Peyer's patch (tissue), 4 donors: ENCODE measurements around the gene SMARCB1. TPM values are rescaled to one million over a fixed set of nuclear protein-coding genes. Genes with fewer than 3 reads are reported as not detected.

Experiments
- DNase-seq, 3 donors: peaks; one replicate each; pipeline ENCODE4 v3.0.0-alpha.2; 2017 to 2019
- H3K27ac ChIP-seq, 4 donors: fragments of 200-600 bp; sonication (generic); one replicate each; pipeline ENCODE4 v1.5.1; 2016 to 2019
- H3K27me3 ChIP-seq, 2 donors: fragments of 200-600 bp; sonication (generic); one replicate each; pipeline ENCODE4 v1.5.1; 2019
- H3K36me3 ChIP-seq, 3 donors: fragments of 200-600 bp; sonication (generic); one replicate each; pipeline ENCODE4 v1.5.1; 2016 to 2019
- H3K4me1 ChIP-seq, 4 donors: fragments of 200-600 bp; sonication (generic); one replicate each; pipeline ENCODE4 v1.5.1; 2016 to 2019
- H3K4me3 ChIP-seq, 4 donors: fragments of 200-600 bp; sonication (generic); 1 replicate in 3 of 4; 2 replicates in 1 of 4; pipeline ENCODE4 v1.5.1; 2016 to 2019; ENCODE audit warnings: mild to moderate bottlenecking in 1 of 4
- H3K9me3 ChIP-seq, 4 donors: fragments of 200-600 bp; sonication (generic); one replicate each; pipeline ENCODE4 v1.5.1; 2016 to 2019; ENCODE audit warnings: mild to moderate bottlenecking in 1 of 4
- CTCF ChIP-seq, 6 experiments: fragments of 450-650 bp in 4 of 6; fragments of 200-600 bp in 2 of 6; sonication (generic) in 1 of 6; IDR thresholded peaks; one replicate each; pipeline ENCODE4 v1.5.1; 2017 to 2019; ENCODE audit warnings: antibody characterized with exemption in 6 of 6, mild to moderate bottlenecking in 3 of 6, moderate library complexity in 1 of 6
- POLR2A ChIP-seq, 2 donors: fragments of 450-650 bp; IDR thresholded peaks; one replicate each; pipeline ENCODE4 v1.5.1; 2017; ENCODE audit warnings: antibody characterized with exemption in 2 of 2, mild to moderate bottlenecking in 2 of 2, moderate library complexity in 2 of 2
- total RNA-seq, 4 donors: library from RNA; depleted of rRNA; stranded (reverse); fragments of >200 nt; gene quantifications; one replicate each; pipeline ENCODE4 v1.1.0, GENCODE V29; 2016

SMARCB1 gene
- total RNA-seq, 4 donors from 2014 or later: 45.7 to 94.9 (median 77.0) TPM

DNA sequence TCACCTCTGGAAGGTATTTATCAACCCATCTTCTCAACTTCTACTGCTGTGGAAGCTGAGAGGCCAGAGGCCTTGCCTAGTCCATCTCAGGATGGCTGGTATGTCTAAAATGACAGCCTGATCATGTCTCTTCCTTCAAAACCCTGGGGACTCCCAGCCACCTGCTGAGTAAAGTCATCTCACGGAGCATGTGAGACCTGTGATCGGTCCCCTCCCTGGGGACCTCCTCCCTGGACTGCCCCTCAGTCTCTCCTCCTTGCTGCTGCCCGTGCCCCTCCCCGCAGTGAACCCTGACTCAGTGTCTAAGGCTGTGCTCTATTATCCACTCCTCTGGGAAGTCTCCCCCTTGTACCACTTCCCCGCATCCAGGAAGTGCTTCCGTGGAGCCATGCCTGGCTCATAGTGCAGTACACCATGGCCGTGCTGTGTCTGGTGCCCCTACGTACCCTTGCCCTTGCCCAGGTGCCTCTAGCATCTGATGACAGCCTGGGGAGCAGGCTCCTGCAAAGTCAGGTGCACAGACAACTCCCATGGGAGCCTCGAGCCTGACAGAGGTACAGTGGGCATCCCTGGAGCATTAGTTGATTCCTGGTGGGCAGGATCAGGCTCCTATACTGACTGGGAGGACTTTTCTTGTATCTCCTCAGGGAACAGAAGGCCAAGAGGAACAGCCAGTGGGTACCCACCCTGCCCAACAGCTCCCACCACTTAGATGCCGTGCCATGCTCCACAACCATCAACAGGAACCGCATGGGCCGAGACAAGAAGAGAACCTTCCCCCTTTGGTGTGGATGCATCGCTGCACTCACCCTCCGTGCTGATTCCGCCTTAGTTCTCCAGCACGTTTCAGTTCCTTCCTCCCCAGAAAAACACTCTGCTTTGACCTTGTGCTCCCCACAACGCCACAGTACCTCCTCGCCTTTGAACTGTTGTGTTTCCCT lies 13.8 kb downstream of the SMARCB1 start:
- Histone ChIP-seq H3K4me1 (peaks cover 0 to 18% (median 7%) of the 10 kb centered on the region in 4 donors), H3K9me3 (no peaks in the 10 kb centered on the region), H3K27ac (peak overlapping the region in 2 of 4 donors; percentile 57 to 84), H3K36me3 (peaks cover 0 to 79% (median 2%) of the 10 kb centered on the region in 3 donors), H3K27me3 (no peaks in the 10 kb centered on the region), H3K4me3 (no peak overlapping the region)
- TF ChIP-seq CTCF (IDR thresholded peaks at IDR 0.05): no peak
- no peak for TF ChIP-seq POLR2A (IDR thresholded peaks at IDR 0.05)
- DNase-seq: peak; percentile 33 to 81 (median 79)

- Histone ChIP-seq H3K27ac (peak overlapping the region in 2 of 4 donors; percentile 30 to 84), H3K27me3 (no peaks in the 10 kb centered on the region), H3K4me3 (no peak overlapping the region), H3K4me1 (peaks cover 0 to 18% (median 9%) of the 10 kb centered on the region in 4 donors), H3K36me3 (peaks cover 0 to 79% (median 0%) of the 10 kb centered on the region in 3 donors), H3K9me3 (no peaks in the 10 kb centered on the region)
- peak in 2 of 3 donors; percentile 28 to 63 for DNase-seq
- TF ChIP-seq CTCF (IDR thresholded peaks at IDR 0.05) (no peak), POLR2A (IDR thresholded peaks at IDR 0.05) (no peak)
Measured at GRCh38 chr22:23801238-23801821, 14.6 kb downstream of the SMARCB1 start.

DNA sequence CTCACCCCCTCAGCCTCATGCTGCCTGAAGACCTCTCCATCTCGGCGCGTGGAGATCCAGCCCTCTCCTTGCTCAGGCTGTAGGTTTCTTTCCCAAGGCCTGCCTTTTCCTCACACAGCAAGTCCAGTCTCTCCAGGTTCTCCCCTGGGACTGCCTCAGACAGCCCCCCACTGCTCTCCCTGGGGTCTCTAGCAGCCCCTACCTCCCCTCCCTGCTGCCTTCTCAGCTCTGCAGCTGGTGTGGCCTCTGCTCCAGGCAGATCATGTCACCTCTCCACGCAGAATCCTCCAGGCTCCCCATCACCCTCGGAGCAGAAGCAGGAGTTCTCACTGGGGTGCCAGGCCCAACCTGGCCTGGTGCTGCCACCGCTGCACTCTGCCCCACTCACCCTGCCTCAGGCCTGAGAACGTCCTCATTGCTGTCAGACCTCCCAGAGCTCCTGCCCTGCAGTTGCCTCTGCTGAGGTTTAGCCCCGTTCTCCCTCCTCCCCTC lies 15.2 kb downstream of the SMARCB1 start:
- peaks cover 0 to 21% (median 9%) of the 10 kb centered on the region in 4 donors for H3K4me1 ChIP-seq
- peak in 1 of 3 donors; percentile 25 for DNase-seq
- H3K9me3 ChIP-seq: no peaks in the 10 kb centered on the region
- no peaks in the 10 kb centered on the region for H3K27me3 ChIP-seq
- TF ChIP-seq CTCF (IDR thresholded peaks at IDR 0.05) (no peak), POLR2A (IDR thresholded peaks at IDR 0.05) (no peak)
- peak overlapping the region in 2 of 4 donors; percentile 30 to 84 for H3K27ac ChIP-seq
- peaks cover 0 to 78% (median 0%) of the 10 kb centered on the region in 3 donors for H3K36me3 ChIP-seq
- H3K4me3 ChIP-seq: no peak overlapping the region

- Histone ChIP-seq H3K9me3 (no peaks in the 10 kb centered on the region), H3K4me1 (peaks cover 0 to 21% (median 9%) of the 10 kb centered on the region in 4 donors), H3K4me3 (peak overlapping the region in 2 of 4 donors; percentile 36), H3K27ac (peak overlapping the region in 3 of 4 donors; percentile 29 to 84 (median 56)), H3K36me3 (peaks cover 0 to 77% (median 0%) of the 10 kb centered on the region in 3 donors), H3K27me3 (no peaks in the 10 kb centered on the region)
- no peak for TF ChIP-seq POLR2A (IDR thresholded peaks at IDR 0.05)
- TF ChIP-seq CTCF (IDR thresholded peaks at IDR 0.05): no peak
- peak; percentile 35 to 71 (median 65) for DNase-seq
Measured at GRCh38 chr22:23803001-23803819, 16.4 kb downstream of the SMARCB1 start.

- H3K36me3 ChIP-seq: peaks cover 0 to 84% (median 0%) of the 10 kb centered on the region in 3 donors
- peak in 1 of 3 donors; percentile 33 for DNase-seq
- H3K4me1 ChIP-seq: peaks cover 0 to 21% (median 9%) of the 10 kb centered on the region in 4 donors
- no peak for TF ChIP-seq CTCF (IDR thresholded peaks at IDR 0.05)
- no peak for TF ChIP-seq POLR2A (IDR thresholded peaks at IDR 0.05)
- H3K27me3 ChIP-seq: no peaks in the 10 kb centered on the region
- peak overlapping the region in 1 of 4 donors; percentile 16 for H3K4me3 ChIP-seq
- no peaks in the 10 kb centered on the region for H3K9me3 ChIP-seq
- peak overlapping the region in 2 of 4 donors; percentile 16 to 84 for H3K27ac ChIP-seq
Measured at GRCh38 chr22:23804781-23805291, 18.1 kb downstream of the SMARCB1 start.
